Measurements from ENCODE around the gene KLHL29.

Gene KLHL29

GRCh38 chr2:23399674-23400261 is 14.8 kb downstream of the KLHL29 start:
- no peak for DNase-seq

- DNase-seq = no peak
Observed at GRCh38 chr2:23400703-23401102, 15.7 kb downstream of the KLHL29 start.

GRCh38 chr2:23401427-23402204 is 16.6 kb downstream of the KLHL29 start:
- DNase-seq = no peak

GRCh38 chr2:23402205-23402740 is 17.3 kb downstream of the KLHL29 start:
- DNase-seq = no peak

- DNase-seq = no peak
Observed at GRCh38 chr2:23404426-23404825, 19.4 kb downstream of the KLHL29 start.

- no peak for DNase-seq
Observed at GRCh38 chr2:23409248-23409647, 24.3 kb downstream of the KLHL29 start.

- DNase-seq = no peak
Observed at GRCh38 chr2:23410596-23410995, 25.6 kb downstream of the KLHL29 start.

- no peak for DNase-seq
Observed at GRCh38 chr2:23411752-23412431, 26.9 kb downstream of the KLHL29 start.

- no peak for DNase-seq
Observed at GRCh38 chr2:23412556-23413155, 27.7 kb downstream of the KLHL29 start.

- no peak for DNase-seq
Observed at GRCh38 chr2:23413641-23414040, 28.7 kb downstream of the KLHL29 start.

GRCh38 chr2:23414106-23414505 is 29.1 kb downstream of the KLHL29 start:
- DNase-seq = no peak

- DNase-seq = peak; percentile 20
Observed at GRCh38 chr2:23414871-23415270, 29.9 kb downstream of the KLHL29 start.

- DNase-seq = no peak
Observed at GRCh38 chr2:23417310-23417709, 32.3 kb downstream of the KLHL29 start.

- DNase-seq = no peak
Observed at GRCh38 chr2:23418056-23418455, 33.1 kb downstream of the KLHL29 start.

GRCh38 chr2:23418461-23418911 is 33.5 kb downstream of the KLHL29 start:
- no peak for DNase-seq

GRCh38 chr2:23419171-23420090 is 34.5 kb downstream of the KLHL29 start:
- peak; percentile 26 for DNase-seq

GRCh38 chr2:23420091-23420839 is 35.3 kb downstream of the KLHL29 start:
- DNase-seq = peak; percentile 26

- DNase-seq = no peak
Observed at GRCh38 chr2:23420840-23421476, 36.0 kb downstream of the KLHL29 start.

GRCh38 chr2:23422089-23423061 is 37.4 kb downstream of the KLHL29 start:
- DNase-seq = no peak

Measured in retina (tissue), 1 donor.